ENCODE measurements around the gene LUC7L2.

The LUC7L2 gene

DNA sequence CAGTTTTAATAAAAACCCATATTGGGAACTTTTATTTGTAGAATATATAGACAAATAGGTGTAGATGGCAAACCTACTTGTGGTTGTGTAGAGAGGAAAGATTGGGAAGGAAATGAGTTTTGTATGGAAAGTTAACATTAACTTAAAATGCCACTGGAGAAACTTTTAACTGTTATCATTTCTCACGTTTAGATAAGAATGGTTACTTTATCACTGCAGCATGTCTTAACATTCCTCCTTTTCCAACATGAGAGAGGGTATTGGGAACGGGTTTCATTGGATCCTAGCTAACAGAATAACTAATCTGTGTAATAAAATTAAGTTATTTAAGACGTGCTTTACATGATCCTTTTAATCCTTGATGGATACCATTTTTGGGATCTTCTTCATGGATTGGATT, 1.8 kb downstream of the LUC7L2 start:
- DNase-seq (ENCODE audit: low read depth, low spot score): no peak
- H3K4me3 ChIP-seq (ENCODE audit: low read depth, low read length): peak overlapping the region; percentile 97
- TF ChIP-seq, protein P1, sequence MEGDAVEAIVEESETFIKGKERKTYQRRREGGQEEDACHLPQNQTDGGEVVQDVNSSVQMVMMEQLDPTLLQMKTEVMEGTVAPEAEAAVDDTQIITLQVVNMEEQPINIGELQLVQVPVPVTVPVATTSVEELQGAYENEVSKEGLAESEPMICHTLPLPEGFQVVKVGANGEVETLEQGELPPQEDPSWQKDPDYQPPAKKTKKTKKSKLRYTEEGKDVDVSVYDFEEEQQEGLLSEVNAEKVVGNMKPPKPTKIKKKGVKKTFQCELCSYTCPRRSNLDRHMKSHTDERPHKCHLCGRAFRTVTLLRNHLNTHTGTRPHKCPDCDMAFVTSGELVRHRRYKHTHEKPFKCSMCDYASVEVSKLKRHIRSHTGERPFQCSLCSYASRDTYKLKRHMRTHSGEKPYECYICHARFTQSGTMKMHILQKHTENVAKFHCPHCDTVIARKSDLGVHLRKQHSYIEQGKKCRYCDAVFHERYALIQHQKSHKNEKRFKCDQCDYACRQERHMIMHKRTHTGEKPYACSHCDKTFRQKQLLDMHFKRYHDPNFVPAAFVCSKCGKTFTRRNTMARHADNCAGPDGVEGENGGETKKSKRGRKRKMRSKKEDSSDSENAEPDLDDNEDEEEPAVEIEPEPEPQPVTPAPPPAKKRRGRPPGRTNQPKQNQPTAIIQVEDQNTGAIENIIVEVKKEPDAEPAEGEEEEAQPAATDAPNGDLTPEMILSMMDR (IDR thresholded peaks at IDR 0.05; ENCODE audit: low read depth, low read length): no peak
- in situ Hi-C loops (cut with HindIII; ENCODE audit: low sequenced_read_pairs): no loop called here

DNA sequence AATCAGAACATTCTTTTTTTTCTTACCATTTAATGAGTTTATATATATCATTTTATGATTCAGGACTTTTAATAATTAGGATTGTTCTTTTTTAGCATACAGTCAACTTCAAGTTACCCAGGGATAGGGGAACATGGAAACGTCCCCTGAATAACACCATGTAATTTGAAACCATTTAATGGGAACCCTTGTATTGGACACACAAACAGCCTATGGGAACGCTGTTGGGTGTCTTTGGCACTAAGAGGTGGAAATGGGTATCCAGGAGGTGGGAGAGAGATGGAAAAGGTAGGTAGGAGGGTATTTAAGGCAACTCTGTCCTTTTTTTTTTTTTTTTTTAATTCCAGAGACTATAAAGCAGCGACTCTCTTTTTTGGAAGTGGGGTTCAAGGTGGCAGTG, 2.6 kb downstream of the LUC7L2 start:
- DNase-seq (ENCODE audit: low read depth, low spot score): no peak
- H3K4me3 ChIP-seq (ENCODE audit: low read depth, low read length): no peak overlapping the region
- TF ChIP-seq, protein P1 (IDR thresholded peaks at IDR 0.05; ENCODE audit: low read depth, low read length): no peak
- in situ Hi-C loops (cut with HindIII; ENCODE audit: low sequenced_read_pairs): no loop called here

DNA sequence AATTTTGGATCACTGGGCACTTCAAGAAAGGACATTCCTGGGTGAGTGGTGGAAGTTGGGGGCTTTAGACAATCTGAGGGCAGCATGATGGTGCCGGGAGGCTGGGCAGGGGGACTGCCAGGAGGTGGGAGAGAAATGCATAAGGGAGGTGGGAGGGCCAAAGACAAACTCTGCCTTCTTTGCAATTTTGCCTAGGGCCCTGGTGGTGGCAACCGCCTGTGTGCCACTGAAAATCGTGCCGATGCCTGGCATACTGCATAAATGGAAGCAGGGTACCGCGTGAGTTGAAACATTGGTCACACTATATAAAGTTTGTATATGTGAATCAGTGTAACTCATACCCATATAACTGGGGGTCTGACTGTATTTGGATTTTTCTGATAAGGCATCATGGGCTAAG, 3.3 kb downstream of the LUC7L2 start:
- TF ChIP-seq, protein P1 (IDR thresholded peaks at IDR 0.05; ENCODE audit: low read depth, low read length): no peak
- no peak overlapping the region for H3K4me3 ChIP-seq (ENCODE audit: low read depth, low read length)
- in situ Hi-C loops (cut with HindIII; ENCODE audit: low sequenced_read_pairs): no loop called here
- no peak for DNase-seq (ENCODE audit: low read depth, low spot score)

DNA sequence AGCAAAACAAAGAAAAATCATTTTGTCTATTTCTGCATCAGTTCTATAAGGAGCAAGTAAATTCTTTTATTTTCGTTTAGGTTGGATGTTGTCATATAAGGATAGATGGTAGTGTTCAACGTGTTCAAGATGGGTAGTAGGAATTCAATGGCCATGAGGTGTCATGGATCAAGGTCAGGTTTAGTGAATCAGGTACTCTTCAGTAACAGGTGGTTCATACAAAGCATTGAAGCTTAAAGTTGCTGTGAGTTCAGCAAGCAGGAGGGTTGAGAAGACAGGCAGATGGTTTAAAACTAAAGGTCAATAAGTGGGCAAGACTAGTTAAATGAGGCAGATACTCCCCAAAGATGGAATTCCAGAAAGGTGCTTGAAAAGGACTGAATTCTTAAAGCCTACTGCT, 5.6 kb downstream of the LUC7L2 start:
- TF ChIP-seq, protein P1 (IDR thresholded peaks at IDR 0.05; ENCODE audit: low read depth, low read length): no peak
- in situ Hi-C loops (cut with HindIII; ENCODE audit: low sequenced_read_pairs): no loop called here
- H3K4me3 ChIP-seq (ENCODE audit: low read depth, low read length): no peak overlapping the region
- DNase-seq (ENCODE audit: low read depth, low spot score): no peak

DNA sequence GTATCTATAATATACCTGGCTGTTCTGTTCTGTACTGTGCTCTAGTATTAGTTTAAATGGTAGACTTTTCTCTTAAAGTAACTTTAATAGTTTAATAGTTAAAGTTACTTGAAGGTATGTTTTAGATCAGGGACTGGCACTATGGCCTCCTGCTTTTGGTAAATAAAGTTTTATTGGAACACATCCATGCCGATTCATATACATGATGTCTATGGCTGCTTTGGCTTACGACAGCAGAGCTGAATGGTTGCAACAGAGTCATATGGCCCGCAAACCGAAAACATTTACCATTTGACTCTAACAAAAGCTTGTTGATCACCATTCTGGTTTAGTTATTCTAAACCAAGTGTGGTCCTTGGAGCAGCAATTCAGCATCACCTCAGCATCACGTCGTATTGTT, 6.7 kb downstream of the LUC7L2 start:
- no peak for DNase-seq (ENCODE audit: low read depth, low spot score)
- in situ Hi-C loops (cut with HindIII; ENCODE audit: low sequenced_read_pairs): no loop called here
- no peak overlapping the region for H3K4me3 ChIP-seq (ENCODE audit: low read depth, low read length)
- TF ChIP-seq, protein P1 (IDR thresholded peaks at IDR 0.05; ENCODE audit: low read depth, low read length): no peak

DNA sequence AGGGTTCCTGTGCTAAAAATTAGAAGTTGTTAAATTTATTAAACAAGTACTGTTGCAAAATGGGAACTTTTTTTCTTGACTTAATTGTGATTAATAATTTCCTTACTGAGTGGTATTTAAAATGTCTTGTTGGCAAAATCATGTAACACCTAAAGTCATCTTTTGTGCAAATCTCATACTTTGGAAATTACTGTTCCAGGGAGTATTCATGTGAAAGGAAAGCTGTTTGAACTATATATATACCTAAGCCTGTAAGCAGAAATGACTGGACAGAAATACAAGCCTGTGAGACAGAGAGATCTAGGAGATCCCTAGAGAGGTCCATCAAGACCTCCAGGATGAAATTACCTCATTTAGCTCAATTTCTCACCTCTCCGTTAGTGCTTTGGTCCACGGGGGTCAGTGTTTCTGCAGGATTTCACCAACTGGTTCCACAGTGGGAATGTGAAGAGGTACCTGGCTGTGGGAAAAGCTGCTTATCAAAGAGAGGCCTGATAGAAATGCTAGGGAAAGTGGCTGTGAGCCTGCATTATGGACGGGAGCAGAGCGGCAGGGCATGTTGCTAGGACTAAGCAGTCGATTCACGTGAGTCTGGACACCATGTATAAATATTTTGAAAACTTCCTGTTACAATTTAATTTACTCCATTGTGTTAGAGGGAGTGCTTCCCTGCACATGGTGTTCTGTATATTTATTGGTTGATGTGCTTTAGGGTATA, 7.9 kb downstream of the LUC7L2 start:
- H3K4me3 ChIP-seq (ENCODE audit: low read depth, low read length): no peak overlapping the region
- in situ Hi-C loops (cut with HindIII; ENCODE audit: low sequenced_read_pairs): no loop called here
- DNase-seq (ENCODE audit: low read depth, low spot score): no peak
- TF ChIP-seq, protein P1 (IDR thresholded peaks at IDR 0.05; ENCODE audit: low read depth, low read length): no peak
